Measurements from ENCODE around the gene ZFAND3.

ZFAND3 gene

DNA sequence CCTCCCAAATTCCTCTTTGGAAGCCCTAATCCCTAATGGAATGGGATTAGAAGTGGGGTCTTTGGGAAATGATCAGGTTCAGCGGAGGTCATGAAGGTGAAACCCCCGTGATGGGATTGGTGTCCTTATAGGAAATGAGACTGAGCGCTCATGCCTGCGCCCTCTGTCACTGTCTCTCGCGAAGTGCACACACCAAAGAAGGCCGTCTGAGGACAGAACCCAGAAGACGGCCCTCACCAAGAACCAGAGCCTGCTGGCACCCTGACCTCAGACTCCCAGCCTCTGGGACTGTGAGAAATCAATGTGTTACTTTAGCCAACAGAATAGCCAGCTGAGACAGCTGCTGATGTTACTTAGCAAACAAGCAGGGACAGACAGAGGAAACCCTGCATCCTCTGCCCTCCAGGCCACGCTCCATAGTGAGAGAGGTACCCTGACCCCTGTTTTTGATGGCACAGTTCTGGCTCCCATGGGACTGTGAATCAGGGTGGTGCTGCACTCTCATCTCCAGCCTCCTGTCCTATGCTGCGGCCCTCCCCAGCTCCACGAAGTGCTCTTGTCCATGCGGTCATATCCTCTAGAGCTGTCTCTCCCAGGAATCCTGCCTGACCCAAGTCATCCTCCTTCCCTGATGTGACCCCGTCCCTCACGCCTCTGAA is 369.3 kb downstream of the ZFAND3 start:
- H3K4me3 Mint-ChIP-seq: no peak overlapping the region
- no peaks in the 10 kb centered on the region for H3K36me3 Mint-ChIP-seq
- no peaks in the 10 kb centered on the region for H3K4me1 Mint-ChIP-seq (ENCODE audit: low read depth)
- no peaks in the 10 kb centered on the region for H3K27me3 Mint-ChIP-seq
- no peaks in the 10 kb centered on the region for H3K9me3 Mint-ChIP-seq (ENCODE audit: low read depth)
- H3K27ac Mint-ChIP-seq: no peak overlapping the region

DNA sequence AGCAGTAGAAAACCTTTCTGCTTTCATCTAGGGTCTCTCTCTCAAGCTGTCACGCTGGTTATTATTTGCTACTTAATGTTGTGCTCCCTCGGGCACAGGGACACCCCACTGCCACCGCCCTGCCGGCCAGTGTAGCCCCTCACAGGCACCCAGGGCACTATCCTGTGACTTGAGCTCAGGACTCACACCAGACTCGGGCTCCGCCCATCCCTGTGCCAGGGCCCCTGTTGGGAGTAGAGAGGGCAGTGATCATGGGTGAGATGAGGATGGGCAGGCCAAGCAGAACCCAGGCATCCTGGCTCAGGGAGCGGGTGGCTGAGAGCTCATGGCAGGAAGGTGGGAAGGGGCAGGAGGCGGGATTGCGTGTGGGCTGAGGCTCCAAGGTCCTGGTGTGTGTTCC is 371.9 kb downstream of the ZFAND3 start:
- Mint-ChIP-seq H3K27ac (no peak overlapping the region), H3K4me3 (no peak overlapping the region), H3K36me3 (no peaks in the 10 kb centered on the region), H3K27me3 (no peaks in the 10 kb centered on the region), H3K9me3 (ENCODE audit: low read depth) (no peaks in the 10 kb centered on the region), H3K4me1 (ENCODE audit: low read depth) (no peaks in the 10 kb centered on the region)

DNA sequence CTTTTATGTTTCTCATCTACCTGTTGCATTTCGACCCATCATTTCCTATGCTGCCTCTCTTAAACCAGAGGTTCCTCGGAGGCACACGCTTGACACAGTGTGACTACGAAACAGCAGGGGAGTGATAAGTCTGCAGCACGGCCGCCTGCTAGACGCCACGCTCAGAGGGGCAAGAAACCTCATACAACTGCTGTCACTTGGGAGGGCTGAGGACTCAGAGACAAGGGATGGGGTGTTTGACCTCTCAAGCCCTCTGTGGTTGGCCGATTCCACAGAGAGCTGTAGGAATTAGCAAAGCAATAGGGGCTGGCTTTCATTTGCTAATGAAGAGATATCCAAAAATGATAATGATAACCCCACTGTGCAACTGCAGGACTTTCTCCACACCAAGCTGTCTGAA is 372.5 kb downstream of the ZFAND3 start:
- H3K27me3 Mint-ChIP-seq: no peaks in the 10 kb centered on the region

DNA sequence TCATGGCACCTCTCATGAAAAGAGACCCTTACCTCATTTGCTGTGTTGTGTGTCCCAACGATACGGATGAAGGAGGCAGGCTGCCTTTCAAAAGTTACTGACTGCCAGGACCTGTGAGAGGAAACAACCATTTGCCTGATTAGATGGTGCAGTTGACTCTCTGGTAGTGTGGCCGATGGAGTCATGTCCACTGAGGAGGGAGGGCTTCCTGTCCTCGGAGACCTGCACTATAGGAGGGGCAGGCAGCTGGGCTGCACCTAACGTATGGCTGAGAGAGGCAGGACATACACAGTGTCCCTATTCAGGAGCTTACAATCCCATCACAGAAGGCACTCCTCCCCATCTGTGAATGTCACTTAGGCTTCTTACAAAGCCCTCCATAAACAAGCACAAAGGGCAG is 373.0 kb downstream of the ZFAND3 start:
- H3K9me3 Mint-ChIP-seq (ENCODE audit: low read depth): no peaks in the 10 kb centered on the region
- no peak overlapping the region for H3K4me3 Mint-ChIP-seq
- no peaks in the 10 kb centered on the region for H3K27me3 Mint-ChIP-seq
- H3K4me1 Mint-ChIP-seq (ENCODE audit: low read depth): no peaks in the 10 kb centered on the region
- peaks cover 4% of the 10 kb centered on the region for H3K36me3 Mint-ChIP-seq
- H3K27ac Mint-ChIP-seq: no peak overlapping the region

More for the DNA sequence above, 372.5 kb downstream of the ZFAND3 start:
- Mint-ChIP-seq H3K4me3 (no peak overlapping the region), H3K36me3 (peaks cover 3% of the 10 kb centered on the region), H3K4me1 (ENCODE audit: low read depth) (no peaks in the 10 kb centered on the region), H3K9me3 (ENCODE audit: low read depth) (no peaks in the 10 kb centered on the region), H3K27ac (no peak overlapping the region)

DNA sequence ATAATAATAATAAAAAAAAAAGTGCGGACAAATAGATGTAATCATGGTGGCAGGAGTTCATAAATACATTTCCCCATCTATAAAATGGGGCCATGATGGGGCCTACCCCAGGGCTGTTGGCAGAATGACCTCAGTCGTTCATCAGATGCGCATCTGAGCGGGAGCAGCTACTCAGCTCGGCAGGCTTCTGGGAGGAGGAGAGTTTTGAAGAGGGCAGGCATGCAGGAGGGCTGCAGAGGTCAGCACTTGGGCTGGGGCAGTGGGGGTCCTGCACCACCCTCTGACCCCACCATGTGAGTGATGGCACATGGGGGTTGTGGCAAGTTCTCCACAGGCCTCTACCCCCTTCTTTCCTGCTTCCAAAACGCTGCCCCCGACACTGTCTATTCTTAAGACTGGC is 373.5 kb downstream of the ZFAND3 start:
- H3K27ac Mint-ChIP-seq: no peak overlapping the region
- H3K9me3 Mint-ChIP-seq (ENCODE audit: low read depth): no peaks in the 10 kb centered on the region
- no peaks in the 10 kb centered on the region for H3K27me3 Mint-ChIP-seq

DNA sequence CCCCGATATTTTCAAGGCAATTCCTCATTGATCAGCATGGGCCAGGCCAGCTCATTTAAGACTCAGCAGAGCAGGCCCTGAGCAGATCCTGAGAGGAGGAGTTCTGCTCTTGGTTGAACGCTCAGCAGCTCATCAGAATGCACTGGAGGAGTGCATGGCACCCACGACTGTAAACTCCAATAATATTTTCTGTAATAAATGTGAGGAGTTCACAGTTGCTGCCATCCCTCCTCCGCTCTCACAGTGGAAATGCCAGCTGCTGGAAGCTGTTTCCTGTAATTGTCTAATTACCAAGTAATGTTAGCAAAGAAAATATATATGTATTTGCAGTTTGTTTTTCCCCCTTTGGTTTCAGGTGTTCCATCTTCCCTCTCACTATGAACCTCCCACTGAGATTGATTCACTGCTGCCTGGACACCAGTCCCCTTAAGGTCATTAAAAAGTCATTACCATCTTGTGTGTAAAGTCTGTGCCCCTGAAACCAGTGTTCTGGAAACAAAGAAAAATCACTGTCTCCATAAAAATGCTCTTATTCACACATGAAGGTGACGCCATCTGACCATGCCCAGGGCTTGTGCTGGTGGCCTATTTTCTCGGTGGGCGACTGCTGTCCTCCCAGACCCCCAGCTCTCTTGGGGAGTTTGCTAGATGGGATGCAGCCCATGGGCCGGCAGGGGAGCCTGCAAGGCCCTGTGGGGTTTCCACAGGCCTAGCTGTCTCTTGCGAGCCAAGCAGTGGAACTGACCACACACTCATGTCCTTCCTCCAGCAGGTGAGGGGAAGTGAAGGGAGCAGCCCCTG is 374.2 kb downstream of the ZFAND3 start:
- peaks cover 7% of the 10 kb centered on the region for H3K36me3 Mint-ChIP-seq
- H3K27me3 Mint-ChIP-seq: no peaks in the 10 kb centered on the region
- H3K4me1 Mint-ChIP-seq (ENCODE audit: low read depth): no peaks in the 10 kb centered on the region
- no peak overlapping the region for H3K27ac Mint-ChIP-seq
- no peak overlapping the region for H3K4me3 Mint-ChIP-seq
- no peaks in the 10 kb centered on the region for H3K9me3 Mint-ChIP-seq (ENCODE audit: low read depth)

More for the DNA sequence above, 373.5 kb downstream of the ZFAND3 start:
- Mint-ChIP-seq H3K36me3 (peaks cover 7% of the 10 kb centered on the region), H3K4me3 (no peak overlapping the region), H3K4me1 (ENCODE audit: low read depth) (no peaks in the 10 kb centered on the region)

DNA sequence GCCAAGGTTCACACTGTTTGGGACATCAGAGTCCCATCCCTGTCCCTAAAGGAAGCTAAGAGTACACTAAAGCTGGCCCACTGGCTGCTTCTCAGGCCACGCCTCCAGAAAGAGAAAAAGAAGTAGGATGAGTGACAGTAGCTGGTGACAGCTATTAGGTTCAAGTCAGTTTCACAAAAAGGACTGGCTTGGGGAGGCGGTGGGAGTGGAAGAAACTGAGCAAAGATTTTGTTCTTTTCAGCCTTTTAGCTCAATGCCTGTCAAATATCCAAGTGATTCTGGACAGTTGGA is 374.7 kb downstream of the ZFAND3 start:
- no peaks in the 10 kb centered on the region for H3K4me1 Mint-ChIP-seq (ENCODE audit: low read depth)
- no peaks in the 10 kb centered on the region for H3K27me3 Mint-ChIP-seq
- no peaks in the 10 kb centered on the region for H3K9me3 Mint-ChIP-seq (ENCODE audit: low read depth)

DNA sequence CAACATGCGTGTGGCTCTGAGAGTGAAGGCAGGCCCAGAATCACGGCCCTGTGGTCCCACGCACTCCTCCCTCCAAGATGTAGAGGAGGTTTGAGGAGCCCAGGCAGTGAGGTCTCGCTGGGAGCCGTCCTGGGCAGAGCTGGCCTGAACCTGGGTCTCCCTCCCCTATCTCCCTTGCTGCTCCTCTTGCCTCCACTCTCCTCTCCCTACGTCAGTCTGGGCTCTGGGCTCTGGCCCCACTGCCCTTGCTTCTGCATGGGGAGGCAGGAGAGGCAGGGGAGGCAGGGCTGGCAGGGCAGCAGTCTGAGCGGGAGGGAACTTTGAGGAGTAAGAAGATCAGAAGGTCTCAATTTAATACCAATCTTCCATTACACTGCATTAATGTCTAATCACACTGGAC is 375.1 kb downstream of the ZFAND3 start:
- Mint-ChIP-seq H3K9me3 (ENCODE audit: low read depth) (no peaks in the 10 kb centered on the region), H3K27me3 (no peaks in the 10 kb centered on the region), H3K27ac (no peak overlapping the region), H3K4me3 (no peak overlapping the region), H3K4me1 (ENCODE audit: low read depth) (no peaks in the 10 kb centered on the region), H3K36me3 (peaks cover 7% of the 10 kb centered on the region)

More for the DNA sequence above, 374.7 kb downstream of the ZFAND3 start:
- Mint-ChIP-seq H3K36me3 (peaks cover 7% of the 10 kb centered on the region), H3K4me3 (no peak overlapping the region), H3K27ac (no peak overlapping the region)

DNA sequence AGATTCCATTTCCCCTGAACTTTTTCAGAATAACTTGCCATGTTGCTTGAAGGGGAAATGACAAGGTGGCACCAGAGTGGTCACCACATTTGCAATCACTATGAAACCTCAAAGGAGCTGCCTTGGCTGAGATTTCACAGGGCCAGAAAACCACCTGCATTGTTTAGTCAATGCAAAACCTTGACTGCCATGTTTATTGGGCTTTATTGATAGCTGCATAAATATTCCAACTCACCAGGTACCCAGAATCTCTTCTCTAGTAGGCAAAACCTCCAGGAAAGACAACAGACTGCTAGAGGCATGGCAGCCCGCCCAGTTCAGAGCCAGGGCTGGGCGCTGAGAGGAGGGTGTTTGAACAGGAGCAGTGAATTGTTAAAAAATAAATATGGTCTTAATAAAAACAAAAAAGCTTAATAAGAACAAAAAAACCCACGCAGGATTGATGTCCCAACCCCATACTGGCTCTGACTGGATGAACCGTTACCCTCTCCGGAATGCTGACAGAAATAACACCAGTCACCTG is 375.6 kb downstream of the ZFAND3 start:
- Mint-ChIP-seq H3K9me3 (ENCODE audit: low read depth) (no peaks in the 10 kb centered on the region), H3K4me1 (ENCODE audit: low read depth) (no peaks in the 10 kb centered on the region), H3K27ac (no peak overlapping the region), H3K27me3 (no peaks in the 10 kb centered on the region), H3K4me3 (no peak overlapping the region), H3K36me3 (peaks cover 7% of the 10 kb centered on the region)

DNA sequence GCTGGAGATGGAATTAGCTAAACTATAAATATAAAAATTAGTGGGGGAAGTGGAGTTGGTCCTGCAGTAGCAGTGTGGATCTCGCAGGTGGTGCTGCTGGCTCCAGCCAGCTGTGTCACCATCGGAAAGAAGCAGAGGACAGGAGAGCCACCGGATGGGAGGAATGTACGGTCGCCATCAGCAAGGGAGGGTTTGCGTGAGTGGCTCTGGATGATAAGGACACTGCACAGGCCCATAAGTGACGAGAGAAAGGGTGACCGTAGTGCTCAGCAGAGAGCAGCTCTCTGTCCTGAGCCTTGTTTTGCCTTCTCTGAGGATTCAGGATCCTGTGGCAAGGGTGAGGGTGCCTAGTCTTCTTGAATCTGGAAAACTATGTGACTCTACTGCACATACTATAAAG is 378.7 kb downstream of the ZFAND3 start:
- Mint-ChIP-seq H3K4me3 (no peak overlapping the region), H3K27ac (no peak overlapping the region), H3K4me1 (ENCODE audit: low read depth) (no peaks in the 10 kb centered on the region), H3K9me3 (ENCODE audit: low read depth) (no peaks in the 10 kb centered on the region), H3K27me3 (no peaks in the 10 kb centered on the region), H3K36me3 (peaks cover 9% of the 10 kb centered on the region)

All from activated naive CD8-positive, alpha-beta T cell (primary cell).